GM23248 (cell line): ENCODE results near the gene TMCO4. TPM values are rescaled to one million over a fixed set of nuclear protein-coding genes. Genes with fewer than 3 reads are reported as not detected.

Experiments used
- DNase-seq: peaks from one replicate; pipeline ENCODE4 v3.0.0-alpha.2; 2015
- H2AFZ ChIP-seq: fragments of 200-600 bp; sonication (generic); 2 replicates; pipeline ENCODE4 v1.6.1; 2016; ENCODE audit warnings: antibody characterized with exemption
- H3F3A ChIP-seq: fragments of 200-600 bp; sonication (generic); 2 replicates; pipeline ENCODE4 v1.6.1; 2016; ENCODE audit warnings: mild to moderate bottlenecking, antibody characterized with exemption, mixed run types; ENCODE audit not compliant: insufficient read depth
- H3K27ac ChIP-seq: fragments of 200-600 bp; sonication (generic); 2 replicates; pipeline ENCODE4 v1.5.1; 2016; ENCODE audit warnings: mild to moderate bottlenecking
- H3K27me3 ChIP-seq: fragments of 200-600 bp; sonication (generic); replicated peaks from 2 replicates; pipeline ENCODE4 v1.6.1; 2016; ENCODE audit warnings: mild to moderate bottlenecking; ENCODE audit not compliant: insufficient read depth
- H3K36me3 ChIP-seq: fragments of 200-600 bp; sonication (generic); 2 replicates; pipeline ENCODE4 v1.6.1; 2016; ENCODE audit warnings: low read depth, mild to moderate bottlenecking
- H3K4me1 ChIP-seq: fragments of 200-600 bp; sonication (generic); 2 replicates; pipeline ENCODE4 v1.6.1; 2016; ENCODE audit warnings: mild to moderate bottlenecking; ENCODE audit not compliant: insufficient read depth
- H3K4me2 ChIP-seq: fragments of 200-600 bp; sonication (generic); one replicate; pipeline ENCODE4 v1.6.1; 2016; ENCODE audit warnings: mild to moderate bottlenecking; ENCODE audit not compliant: unreplicated experiment
- H3K4me3 ChIP-seq: fragments of 200-600 bp; sonication (generic); 2 replicates; pipeline ENCODE4 v1.5.1; 2016; ENCODE audit warnings: mild to moderate bottlenecking
- H3K79me2 ChIP-seq: fragments of 200-600 bp; sonication (generic); 2 replicates; pipeline ENCODE4 v1.6.1; 2016; ENCODE audit warnings: mild to moderate bottlenecking; ENCODE audit not compliant: insufficient read depth
- H3K9ac ChIP-seq: fragments of 200-600 bp; sonication (generic); 2 replicates; pipeline ENCODE4 v1.6.1; 2016; ENCODE audit warnings: mild to moderate bottlenecking
- H3K9me2 ChIP-seq: fragments of 200-600 bp; sonication (generic); 2 replicates; pipeline ENCODE4 v1.6.1; 2016; ENCODE audit warnings: mixed run types, mild to moderate bottlenecking, moderate library complexity; ENCODE audit not compliant: insufficient read depth
- H3K9me3 ChIP-seq: fragments of 200-600 bp; sonication (generic); one replicate; pipeline ENCODE4 v1.6.1; 2017; ENCODE audit warnings: low read depth
- H4K20me1 ChIP-seq: fragments of 200-600 bp; sonication (generic); 2 replicates; pipeline ENCODE4 v1.6.0; 2016; ENCODE audit not compliant: insufficient read depth
- EZH2 ChIP-seq: fragments of 200-600 bp; sonication (generic); IDR thresholded peaks from 2 replicates; pipeline ENCODE4 v1.6.1; 2018; ENCODE audit warnings: antibody characterized with exemption, mild to moderate bottlenecking; ENCODE audit not compliant: insufficient read depth, poor library complexity, severe bottlenecking
- EZH2phosphoT487 ChIP-seq: fragments of 200-600 bp; sonication (generic); IDR thresholded peaks from 2 replicates; pipeline ENCODE4 v1.6.1; 2018; ENCODE audit warnings: antibody characterized with exemption, moderate library complexity, mild to moderate bottlenecking, low read depth; ENCODE audit not compliant: insufficient read depth
- WGBS, 2 experiments: methylation state at CpG; one replicate each; pipeline ENCODE4 v1.1.6; 2015 to 2017; ENCODE audit warnings: low lambda C conversion rate in 2 of 2, low coverage in 1 of 2; ENCODE audit errors: missing lambda C conversion rate in 2 of 2; 5-methylcytosine and 5-hydroxymethylcytosine counted together
- in situ Hi-C: fragments of 300-500 bp; cut with MboI; formaldehyde crosslinking; loops from 2 replicates; pipeline ENCODE4 v1.15.0; 2020
- polyA plus RNA-seq: library from polyadenylated mRNA; unstranded; fragments of >200 nt; fragmentation: Nextera tagmentation; extraction: Ambion mirVana; gene quantifications from 2 replicates; pipeline ENCODE4 v1.2.1, GENCODE V29; 2016
- total RNA-seq: library from RNA; depleted of rRNA; stranded (reverse); fragments of >200 nt; shearing (Covaris generic); gene quantifications from 2 replicates; pipeline ENCODE4 v1.2.3, GENCODE V29; 2014

The TMCO4 gene
- total and polyA plus RNA-seq, 2 experiments from 2014 or later, result 10.5 to 24.5 TPM

GRCh38 chr1:19815801-19816736 is 16.4 kb upstream of the TMCO4 start:
- in situ Hi-C loops, result no loop called here
- no peaks in the 10 kb centered on the region for H3K4me1 ChIP-seq
- H3K36me3 ChIP-seq, result no peaks in the 10 kb centered on the region
- WGBS, 2 experiments, result 61 to 70% methylated on average over 15 of the region's 15 CpGs
- no peaks in the 10 kb centered on the region for H3K79me2 ChIP-seq
- no peak overlapping the region for H3K4me2 ChIP-seq
- no peak for DNase-seq
- no peak overlapping the region for H3K4me3 ChIP-seq
- no peaks in the 10 kb centered on the region for H3F3A ChIP-seq
- H3K9me3 ChIP-seq, result no peaks in the 10 kb centered on the region
- no peaks in the 10 kb centered on the region for H4K20me1 ChIP-seq
- no peaks in the 10 kb centered on the region for H3K27me3 ChIP-seq
- no peaks in the 10 kb centered on the region for H3K9me2 ChIP-seq
- no peak overlapping the region for H3K9ac ChIP-seq
- H3K27ac ChIP-seq, result no peak overlapping the region
- TF ChIP-seq EZH2 (no peak), EZH2phosphoT487 (no peak)
- H2AFZ ChIP-seq, result no peak overlapping the region

GRCh38 chr1:19814681-19815503 is 15.2 kb upstream of the TMCO4 start, which contains the start of gene RNF186:
Gene RNF186 (minus strand): TSS chr1:19815283. CDS start chr1:19815101, 182 bp downstream.
- 83 to 85% methylated on average over 21 to 22 of the region's 22 CpGs for WGBS, 2 experiments
- in situ Hi-C loops, result no loop called here
- Histone ChIP-seq H3K4me2 (no peak within 1 kb of the TSS), H3K4me3 (no peak within 1 kb of the TSS), H3K4me1 (no peaks in the 10 kb centered on the region), H3K9ac (no peak within 1 kb of the TSS), H3K79me2 (no peaks in the 10 kb centered on the region), H3K36me3 (no peaks in the 10 kb centered on the region), H4K20me1 (no peaks in the 10 kb centered on the region), H3K9me2 (no peaks in the 10 kb centered on the region), H2AFZ (no peak within 1 kb of the TSS), H3F3A (no peaks in the 10 kb centered on the region), H3K9me3 (no peaks in the 10 kb centered on the region), H3K27me3 (no peaks in the 10 kb centered on the region), H3K27ac (no peak within 1 kb of the TSS)
- DNase-seq, result no peak
- no peak for TF ChIP-seq EZH2
- no peak for TF ChIP-seq EZH2phosphoT487

- Histone ChIP-seq H3K9me3 (no peaks in the 10 kb centered on the region), H3F3A (no peaks in the 10 kb centered on the region), H3K27me3 (no peaks in the 10 kb centered on the region), H4K20me1 (no peaks in the 10 kb centered on the region), H3K79me2 (no peaks in the 10 kb centered on the region), H3K9ac (no peak overlapping the region), H2AFZ (no peak overlapping the region), H3K4me2 (no peak overlapping the region), H3K4me1 (no peaks in the 10 kb centered on the region), H3K36me3 (no peaks in the 10 kb centered on the region), H3K4me3 (no peak overlapping the region), H3K27ac (no peak overlapping the region), H3K9me2 (no peaks in the 10 kb centered on the region)
- DNase-seq, result no peak
- 84 to 85% methylated on average over 15 of the region's 15 CpGs for WGBS, 2 experiments
- no peak for TF ChIP-seq EZH2
- TF ChIP-seq EZH2phosphoT487, result no peak
- in situ Hi-C loops, result no loop called here
These were observed 14.5 kb upstream of the TMCO4 start for GRCh38 chr1:19814244-19814661.

- Histone ChIP-seq H3F3A (no peaks in the 10 kb centered on the region), H3K9me3 (no peaks in the 10 kb centered on the region), H3K4me1 (no peaks in the 10 kb centered on the region), H3K79me2 (no peaks in the 10 kb centered on the region), H4K20me1 (no peaks in the 10 kb centered on the region), H2AFZ (no peak overlapping the region), H3K9ac (no peak overlapping the region), H3K27me3 (no peaks in the 10 kb centered on the region), H3K9me2 (no peaks in the 10 kb centered on the region), H3K4me2 (no peak overlapping the region), H3K36me3 (no peaks in the 10 kb centered on the region), H3K4me3 (no peak overlapping the region), H3K27ac (no peak overlapping the region)
- in situ Hi-C loops, result no loop called here
- WGBS, 2 experiments, result 71 to 73% methylated on average over 4 of the region's 4 CpGs
- TF ChIP-seq EZH2, result no peak
- TF ChIP-seq EZH2phosphoT487, result no peak
- no peak for DNase-seq
These were observed 13.9 kb upstream of the TMCO4 start for GRCh38 chr1:19813643-19813960.
